T-helper 2 cell treated with Interferon-gamma antibody and Interleukin-4, amounts not matched to agents 5 μg/mL and 100 μg/mL, for 36 hours (primary cell): Measurements from ENCODE around the gene SCCPDH.

Source experiments
- DNase-seq: peaks from one replicate; pipeline ENCODE4 v3.0.0; 2021; ENCODE audit warnings: low spot score
- H3K27ac Mint-ChIP-seq: one replicate; pipeline ENCODE4 v1.8.0; 2021; ENCODE audit warnings: mild to moderate bottlenecking, mixed read lengths
- H3K27me3 Mint-ChIP-seq: one replicate; pipeline ENCODE4 v1.8.0; 2021; ENCODE audit warnings: low read depth, mixed read lengths
- H3K36me3 Mint-ChIP-seq: one replicate; pipeline ENCODE4 v1.8.0; 2021; ENCODE audit warnings: low read depth, mixed read lengths
- H3K4me1 Mint-ChIP-seq: one replicate; pipeline ENCODE4 v1.8.0; 2021; ENCODE audit warnings: low read depth, mixed read lengths
- H3K4me3 Mint-ChIP-seq: one replicate; pipeline ENCODE4 v1.8.0; 2022; ENCODE audit warnings: mild to moderate bottlenecking, moderate library complexity, mixed read lengths
- H3K9me3 Mint-ChIP-seq: one replicate; pipeline ENCODE4 v1.8.0; 2021; ENCODE audit warnings: mixed read lengths

Gene SCCPDH, protein sequence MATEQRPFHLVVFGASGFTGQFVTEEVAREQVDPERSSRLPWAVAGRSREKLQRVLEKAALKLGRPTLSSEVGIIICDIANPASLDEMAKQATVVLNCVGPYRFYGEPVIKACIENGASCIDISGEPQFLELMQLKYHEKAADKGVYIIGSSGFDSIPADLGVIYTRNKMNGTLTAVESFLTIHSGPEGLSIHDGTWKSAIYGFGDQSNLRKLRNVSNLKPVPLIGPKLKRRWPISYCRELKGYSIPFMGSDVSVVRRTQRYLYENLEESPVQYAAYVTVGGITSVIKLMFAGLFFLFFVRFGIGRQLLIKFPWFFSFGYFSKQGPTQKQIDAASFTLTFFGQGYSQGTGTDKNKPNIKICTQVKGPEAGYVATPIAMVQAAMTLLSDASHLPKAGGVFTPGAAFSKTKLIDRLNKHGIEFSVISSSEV

DNA sequence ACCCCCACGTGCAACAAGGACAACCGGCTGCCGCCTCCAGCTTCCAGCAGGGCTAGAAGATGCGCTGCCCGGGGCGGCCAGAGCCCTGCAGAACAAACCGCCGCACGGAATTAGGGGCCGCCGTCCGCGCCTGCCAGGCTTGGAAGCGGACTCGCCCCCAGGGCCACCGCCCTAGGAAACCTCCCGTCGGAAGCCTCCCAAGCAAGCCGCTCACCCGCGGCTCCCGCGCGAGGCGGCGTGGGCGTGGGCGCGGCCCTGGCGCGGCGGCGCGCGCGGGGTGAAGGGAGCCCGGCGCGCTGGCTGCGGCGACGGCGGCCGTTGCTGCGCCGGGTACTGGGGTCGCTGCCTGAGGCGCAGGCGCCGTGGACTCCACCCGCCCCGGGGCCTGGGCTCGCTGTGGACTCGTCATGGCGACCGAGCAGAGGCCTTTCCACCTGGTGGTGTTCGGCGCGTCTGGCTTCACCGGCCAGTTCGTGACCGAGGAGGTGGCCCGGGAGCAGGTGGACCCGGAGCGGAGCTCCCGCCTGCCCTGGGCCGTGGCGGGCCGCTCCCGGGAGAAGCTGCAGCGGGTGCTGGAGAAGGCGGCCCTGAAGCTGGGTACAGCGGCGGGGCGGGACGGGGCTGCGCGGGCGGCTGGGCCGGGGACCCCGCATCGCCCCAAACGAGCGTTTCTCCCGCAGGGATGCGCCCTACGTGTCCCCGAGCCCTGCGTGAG is at the start of gene SCCPDH:
Gene SCCPDH, plus strand, starts transcription at position 394 of the 715 bp plus-strand sequence. Its CDS starts 14 bp downstream, at position 408.
- Mint-ChIP-seq H3K27ac (peak within 1 kb of the TSS; percentile 86), H3K9me3 (peaks cover 22% of the 10 kb centered on the region), H3K4me3 (peak within 1 kb of the TSS; percentile 94), H3K4me1 (peaks cover 12% of the 10 kb centered on the region), H3K36me3 (peaks cover 25% of the 10 kb centered on the region), H3K27me3 (no peaks in the 10 kb centered on the region)
- DNase-seq = peak; percentile 80

DNA sequence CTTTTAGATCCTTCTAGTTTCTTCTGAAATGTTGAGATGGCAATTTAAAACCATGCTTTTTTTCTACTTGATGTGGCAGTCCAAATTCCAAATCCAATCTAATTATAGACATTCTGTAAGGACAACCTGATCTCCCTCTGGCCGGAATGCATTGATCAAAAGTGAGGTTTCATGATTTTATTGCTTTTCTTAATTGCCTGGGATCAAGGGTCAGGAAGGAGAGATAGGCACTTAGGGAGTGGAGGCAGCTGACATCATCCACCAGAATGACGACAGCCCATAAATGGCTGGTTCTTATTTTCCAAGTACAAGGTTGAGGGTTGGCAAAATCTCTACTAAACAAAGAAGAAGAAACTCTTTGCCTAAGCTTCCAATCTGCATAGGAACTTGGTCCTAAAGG is 46.4 kb upstream of the SCCPDH start:
- no peak overlapping the region for H3K27ac Mint-ChIP-seq
- H3K36me3 Mint-ChIP-seq = no peaks in the 10 kb centered on the region
- H3K4me3 Mint-ChIP-seq = no peak overlapping the region
- H3K9me3 Mint-ChIP-seq = no peaks in the 10 kb centered on the region
- no peaks in the 10 kb centered on the region for H3K4me1 Mint-ChIP-seq
- no peak for DNase-seq
- H3K27me3 Mint-ChIP-seq = no peaks in the 10 kb centered on the region

DNA sequence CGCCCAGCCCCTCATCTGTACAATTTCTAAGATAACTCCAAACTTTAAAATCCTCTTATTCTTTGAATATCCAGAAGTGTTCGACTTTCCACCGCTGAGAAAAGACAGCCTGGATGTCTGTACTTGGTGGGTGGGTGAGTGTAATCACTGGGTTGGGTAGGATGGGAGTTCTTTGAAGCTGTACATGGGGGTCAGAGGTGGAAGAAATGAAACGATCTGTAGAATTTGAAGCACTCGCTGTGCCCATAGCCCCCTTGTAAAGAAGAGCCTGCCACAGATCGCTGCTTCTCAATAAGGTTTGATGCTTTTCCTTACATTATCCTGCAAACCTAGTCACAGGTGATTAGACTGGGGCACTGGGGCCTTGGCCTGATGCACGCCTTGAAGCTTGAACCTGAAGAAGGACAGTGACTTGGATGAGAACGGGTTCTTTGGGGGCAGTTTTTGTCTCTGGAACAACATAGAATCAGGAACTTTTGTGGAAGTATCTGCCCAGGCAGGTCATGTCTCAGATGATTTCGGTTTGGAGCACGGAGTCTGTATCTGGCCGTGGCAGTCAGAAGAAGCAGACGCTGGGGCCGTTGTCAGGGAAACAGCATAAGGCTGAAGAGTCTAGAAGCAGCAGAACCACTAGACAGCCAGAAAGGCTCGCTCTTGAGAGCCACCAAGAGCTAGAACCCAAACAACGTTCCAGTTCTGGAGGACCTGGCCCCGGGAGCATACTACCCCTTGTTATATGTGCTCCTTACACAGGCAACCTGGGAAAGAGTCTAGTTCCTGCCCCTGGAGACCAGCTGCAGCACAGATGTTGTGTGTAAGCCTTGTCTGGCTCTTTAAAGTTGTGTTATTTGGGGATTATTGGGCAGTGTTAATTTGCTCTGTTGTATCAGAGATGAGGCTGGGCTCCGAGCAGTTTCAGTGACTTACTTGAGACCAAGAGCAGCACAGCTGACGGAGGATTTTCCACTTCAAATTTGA is 45.1 kb upstream of the SCCPDH start:
- DNase-seq = no peak
- no peaks in the 10 kb centered on the region for H3K4me1 Mint-ChIP-seq
- H3K9me3 Mint-ChIP-seq = no peaks in the 10 kb centered on the region
- no peaks in the 10 kb centered on the region for H3K27me3 Mint-ChIP-seq
- no peak overlapping the region for H3K4me3 Mint-ChIP-seq
- no peak overlapping the region for H3K27ac Mint-ChIP-seq
- no peaks in the 10 kb centered on the region for H3K36me3 Mint-ChIP-seq

DNA sequence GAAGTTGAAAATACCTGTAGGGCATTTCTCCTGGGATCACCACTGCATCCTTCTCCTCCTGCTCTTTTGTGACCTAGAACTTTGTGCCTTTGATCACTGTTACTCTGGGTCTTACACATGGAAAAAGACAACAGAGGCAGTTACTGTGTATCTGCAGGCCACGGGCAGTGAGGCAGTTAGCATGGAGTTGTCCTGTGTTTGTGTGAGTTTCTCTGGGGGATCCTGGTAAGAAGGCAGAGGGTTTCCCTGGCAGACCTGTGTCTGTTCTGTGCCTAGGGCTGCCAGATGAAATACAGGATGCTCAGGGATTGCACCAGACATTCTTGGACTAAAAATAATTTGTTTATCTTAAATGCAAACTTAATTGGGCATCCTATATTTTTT is 44.4 kb upstream of the SCCPDH start:
- Mint-ChIP-seq H3K4me1 (no peaks in the 10 kb centered on the region), H3K9me3 (no peaks in the 10 kb centered on the region), H3K27ac (no peak overlapping the region), H3K4me3 (no peak overlapping the region), H3K27me3 (no peaks in the 10 kb centered on the region), H3K36me3 (no peaks in the 10 kb centered on the region)
- no peak for DNase-seq

DNA sequence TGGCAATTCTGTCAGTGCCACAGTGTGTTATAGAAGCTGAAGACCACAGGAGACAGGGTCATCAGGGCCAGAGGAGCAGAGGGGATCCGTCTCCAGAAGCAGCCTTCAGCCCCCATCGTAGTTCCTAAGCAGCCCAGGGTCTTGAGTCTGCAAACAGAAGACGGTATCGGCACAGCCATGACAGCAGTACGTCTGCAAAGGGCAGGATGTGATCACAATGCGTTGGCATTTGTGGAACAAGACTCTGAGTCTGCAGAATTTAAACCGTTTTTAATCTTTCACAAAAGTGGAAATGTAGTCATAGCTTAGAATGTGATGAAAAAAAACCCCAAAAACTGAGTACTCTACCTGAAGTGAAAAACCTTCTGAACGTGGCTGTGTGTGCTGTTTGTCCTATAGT is 44.0 kb upstream of the SCCPDH start:
- no peak overlapping the region for H3K27ac Mint-ChIP-seq
- H3K4me3 Mint-ChIP-seq = no peak overlapping the region
- H3K27me3 Mint-ChIP-seq = no peaks in the 10 kb centered on the region
- no peaks in the 10 kb centered on the region for H3K4me1 Mint-ChIP-seq
- no peaks in the 10 kb centered on the region for H3K9me3 Mint-ChIP-seq
- no peak for DNase-seq
- no peaks in the 10 kb centered on the region for H3K36me3 Mint-ChIP-seq

DNA sequence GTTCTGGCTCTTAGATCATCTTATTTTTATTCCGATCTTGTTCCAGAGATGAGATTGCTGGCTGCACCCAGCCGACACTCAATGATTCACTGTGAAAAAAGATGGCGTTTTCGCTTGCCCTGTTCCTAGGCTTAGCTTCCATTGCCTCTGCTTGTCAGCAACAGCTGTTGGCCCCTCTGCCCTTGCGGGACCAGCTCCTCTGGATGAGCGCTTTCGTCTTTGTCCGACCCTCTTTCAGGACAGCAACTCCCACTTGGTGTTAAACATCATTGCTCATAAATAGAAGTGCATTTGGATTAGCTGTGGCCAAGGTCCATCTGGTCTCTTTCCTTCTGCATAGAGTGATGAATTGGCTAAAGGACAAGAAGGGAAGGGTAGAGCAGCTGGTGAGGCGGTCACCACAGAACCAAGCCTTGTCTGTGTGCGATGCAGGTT is 43.5 kb upstream of the SCCPDH start:
- Mint-ChIP-seq H3K4me1 (no peaks in the 10 kb centered on the region), H3K36me3 (no peaks in the 10 kb centered on the region), H3K27me3 (no peaks in the 10 kb centered on the region), H3K9me3 (no peaks in the 10 kb centered on the region), H3K4me3 (no peak overlapping the region), H3K27ac (no peak overlapping the region)
- no peak for DNase-seq

DNA sequence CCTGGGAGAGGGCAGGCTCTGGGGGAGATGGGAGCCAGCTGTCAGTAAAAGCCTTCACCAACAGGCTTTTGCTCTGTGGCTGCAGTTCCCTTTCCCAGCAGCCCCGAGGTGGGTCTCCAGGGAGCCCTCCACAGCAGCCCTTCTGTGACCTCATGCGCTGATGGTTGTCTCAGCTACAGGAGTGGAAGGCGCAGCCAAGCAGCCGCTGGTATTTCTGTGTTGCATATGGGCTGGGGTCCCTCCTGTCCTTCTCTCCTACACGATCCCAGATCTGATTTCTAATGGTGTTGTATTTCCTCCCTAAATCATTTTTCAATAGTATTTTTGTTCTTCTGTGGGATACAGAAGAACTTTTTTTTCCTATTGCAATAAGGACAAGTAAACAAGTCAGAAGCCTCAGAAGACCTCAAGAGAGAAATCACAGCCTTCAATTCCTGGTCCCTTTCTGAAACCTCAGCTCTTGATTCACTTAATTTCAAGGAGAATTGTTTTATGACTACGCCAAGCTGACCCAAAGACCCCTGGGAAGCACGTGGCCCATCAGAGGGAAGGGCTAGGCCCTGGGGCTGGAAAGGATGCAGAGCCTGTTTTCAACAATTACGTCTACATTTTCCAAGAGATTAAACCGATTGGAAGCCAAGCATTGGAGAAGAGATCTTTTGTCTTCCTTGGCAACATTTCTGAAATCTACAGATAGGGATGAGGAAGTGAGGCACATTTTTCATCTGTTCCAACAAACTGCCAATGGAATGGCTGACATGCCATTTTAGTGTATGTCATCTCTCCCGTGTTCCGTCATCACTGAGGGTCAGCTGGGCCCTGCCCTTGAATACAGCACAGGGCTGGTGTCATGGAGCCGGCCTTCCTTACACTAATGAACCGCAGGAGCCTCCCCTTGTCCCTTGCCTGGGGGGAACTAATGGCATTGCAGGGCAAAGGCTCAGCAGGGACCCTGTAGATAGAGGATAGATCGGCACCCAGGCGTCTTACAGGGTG is 42.0 kb upstream of the SCCPDH start:
- no peak overlapping the region for H3K27ac Mint-ChIP-seq
- no peak for DNase-seq
- no peaks in the 10 kb centered on the region for H3K27me3 Mint-ChIP-seq
- H3K36me3 Mint-ChIP-seq = no peaks in the 10 kb centered on the region
- no peaks in the 10 kb centered on the region for H3K4me1 Mint-ChIP-seq
- no peak overlapping the region for H3K4me3 Mint-ChIP-seq
- no peaks in the 10 kb centered on the region for H3K9me3 Mint-ChIP-seq

DNA sequence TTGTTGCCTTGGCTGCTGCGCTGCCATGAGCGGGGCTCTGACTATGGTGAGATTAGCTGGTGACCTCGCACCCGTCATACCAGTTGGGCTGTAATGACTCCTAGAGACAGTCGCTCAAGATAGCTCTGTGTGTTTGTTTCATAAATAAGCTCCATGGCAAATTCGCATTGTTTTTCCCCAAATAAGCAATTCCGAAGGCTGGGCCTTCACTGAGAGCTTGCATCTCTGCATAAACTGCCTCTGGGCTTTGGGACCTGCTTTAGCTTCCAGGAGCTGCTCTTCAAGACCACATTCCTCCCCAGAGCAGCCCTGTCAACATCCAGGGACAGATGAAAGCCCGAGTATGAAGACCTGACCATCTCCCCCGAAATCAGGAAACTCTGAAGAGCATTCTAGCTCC is 40.7 kb upstream of the SCCPDH start:
- H3K27ac Mint-ChIP-seq = no peak overlapping the region
- H3K4me3 Mint-ChIP-seq = no peak overlapping the region
- DNase-seq = no peak
- no peaks in the 10 kb centered on the region for H3K4me1 Mint-ChIP-seq
- H3K36me3 Mint-ChIP-seq = no peaks in the 10 kb centered on the region
- no peaks in the 10 kb centered on the region for H3K27me3 Mint-ChIP-seq
- H3K9me3 Mint-ChIP-seq = no peaks in the 10 kb centered on the region

DNA sequence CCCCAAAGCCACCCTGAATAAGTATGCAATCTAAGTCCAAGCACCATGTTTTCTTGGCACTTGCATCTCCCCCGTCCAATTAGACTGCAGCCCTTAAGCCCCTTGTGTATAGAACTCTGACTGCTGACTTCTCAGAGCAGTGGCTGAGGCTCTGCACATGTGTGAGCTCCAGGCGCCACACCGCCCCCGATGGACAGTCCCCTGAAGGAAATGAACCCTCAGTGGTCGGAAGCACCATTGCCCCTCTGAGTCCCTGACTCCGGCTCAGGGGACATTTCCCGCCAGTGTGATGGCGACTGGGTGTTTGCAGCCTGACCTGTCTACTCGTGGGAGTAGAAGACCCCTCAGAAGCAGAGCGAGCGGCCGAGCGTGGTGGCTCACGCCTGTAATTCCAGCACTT is 37.2 kb upstream of the SCCPDH start:
- H3K4me1 Mint-ChIP-seq = no peaks in the 10 kb centered on the region
- H3K36me3 Mint-ChIP-seq = no peaks in the 10 kb centered on the region
- no peak for DNase-seq
- H3K27ac Mint-ChIP-seq = no peak overlapping the region
- H3K27me3 Mint-ChIP-seq = no peaks in the 10 kb centered on the region
- H3K9me3 Mint-ChIP-seq = no peaks in the 10 kb centered on the region
- no peak overlapping the region for H3K4me3 Mint-ChIP-seq

DNA sequence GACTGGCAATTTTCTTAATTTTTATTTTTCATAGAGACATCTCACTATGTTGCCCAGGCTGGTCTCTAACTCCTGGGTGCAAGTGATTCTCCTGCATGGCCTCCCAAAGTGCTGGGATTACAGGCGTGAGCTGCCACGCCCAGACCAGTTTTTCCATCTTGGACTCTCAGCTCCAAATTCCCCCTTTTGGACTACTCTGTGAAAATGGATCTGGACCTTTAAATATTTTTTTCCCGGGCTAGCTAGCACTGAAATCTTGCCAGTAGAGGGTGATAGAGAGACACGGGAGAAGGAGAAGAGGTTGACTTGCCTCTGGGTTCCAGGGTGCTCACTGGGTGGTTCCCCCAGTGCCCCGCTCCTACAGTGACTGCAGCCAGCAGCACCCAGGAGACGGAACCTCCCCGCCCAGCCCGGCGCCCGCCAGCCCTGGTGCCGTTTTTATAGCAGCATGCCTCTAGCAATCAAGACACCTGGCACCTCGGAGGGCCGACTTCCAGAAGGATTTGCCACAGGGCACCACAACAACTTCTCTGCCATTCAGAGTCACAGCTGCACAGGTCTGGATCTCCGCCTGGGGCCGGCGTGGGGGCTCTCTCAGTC is 34.7 kb upstream of the SCCPDH start:
- peaks cover 3% of the 10 kb centered on the region for H3K36me3 Mint-ChIP-seq
- no peaks in the 10 kb centered on the region for H3K4me1 Mint-ChIP-seq
- no peak overlapping the region for H3K4me3 Mint-ChIP-seq
- no peaks in the 10 kb centered on the region for H3K27me3 Mint-ChIP-seq
- DNase-seq = peak; percentile 36
- H3K9me3 Mint-ChIP-seq = peaks cover 14% of the 10 kb centered on the region
- H3K27ac Mint-ChIP-seq = no peak overlapping the region

DNA sequence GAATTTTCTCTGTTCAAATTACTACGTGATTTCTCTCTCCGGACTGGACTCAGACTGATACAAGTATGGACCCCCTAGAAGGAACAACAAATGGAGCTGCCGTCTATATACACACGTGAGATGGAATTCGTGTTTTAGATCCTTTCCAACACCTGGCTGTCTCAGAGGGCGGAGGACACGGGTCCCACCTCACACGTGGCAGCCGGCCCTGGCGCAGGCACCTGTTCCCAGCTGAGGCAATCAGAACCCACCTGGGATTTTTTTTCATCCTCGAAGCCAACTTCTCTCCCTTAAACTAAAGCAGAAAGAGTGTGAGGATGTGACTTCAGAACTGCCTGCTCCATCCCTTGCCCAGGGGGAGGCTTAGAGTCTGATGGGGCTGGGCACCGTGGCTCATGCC is 34.1 kb upstream of the SCCPDH start:
- H3K4me3 Mint-ChIP-seq = no peak overlapping the region
- H3K36me3 Mint-ChIP-seq = peaks cover 3% of the 10 kb centered on the region
- no peak for DNase-seq

DNA sequence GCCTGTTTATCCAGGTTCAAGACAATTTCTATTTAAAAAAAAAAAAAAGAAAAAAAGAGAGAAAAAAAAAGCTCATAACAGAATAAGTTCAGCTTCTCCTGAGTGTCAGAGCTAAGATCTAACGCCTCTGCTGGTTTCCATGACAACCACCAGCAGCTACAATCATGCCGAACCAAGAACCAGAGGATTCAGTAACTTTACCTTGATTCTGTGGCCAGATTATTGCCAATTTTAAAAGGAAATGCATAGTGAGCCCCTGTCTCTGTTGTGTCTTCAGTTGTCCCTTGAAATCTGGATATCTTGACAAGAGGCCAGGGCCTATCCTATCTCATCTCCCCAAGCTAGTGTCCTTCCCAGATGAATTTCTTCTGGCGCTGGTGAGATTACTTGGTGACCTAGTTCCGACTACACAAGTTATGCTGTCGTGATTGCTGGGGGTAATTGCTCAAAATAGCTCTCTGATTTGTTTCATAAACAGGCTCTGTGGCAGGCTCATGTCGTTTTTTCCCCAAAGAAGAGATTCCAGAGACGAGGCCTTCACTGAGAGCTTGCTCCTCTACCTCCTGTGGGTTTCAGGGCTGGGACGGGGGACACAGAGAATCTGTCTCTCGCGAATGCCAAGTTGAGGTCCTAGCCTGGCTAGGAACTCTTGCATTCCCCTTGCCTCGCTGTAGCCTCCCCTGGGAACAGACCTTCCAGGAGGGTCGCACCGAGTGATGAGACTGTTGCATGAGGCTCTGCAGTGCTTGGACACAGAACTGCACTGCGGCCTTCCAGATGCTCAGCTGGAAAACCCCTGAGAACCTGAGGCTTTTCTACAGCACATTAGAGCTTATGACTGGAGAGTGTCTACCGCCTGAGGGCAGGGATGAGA is 32.4 kb upstream of the SCCPDH start:
- Mint-ChIP-seq H3K27ac (no peak overlapping the region), H3K36me3 (peaks cover 3% of the 10 kb centered on the region), H3K4me1 (no peaks in the 10 kb centered on the region), H3K27me3 (no peaks in the 10 kb centered on the region), H3K9me3 (peaks cover 19% of the 10 kb centered on the region), H3K4me3 (no peak overlapping the region)
- DNase-seq = no peak

More for the DNA sequence above, 34.1 kb upstream of the SCCPDH start:
- no peak overlapping the region for H3K27ac Mint-ChIP-seq
- no peaks in the 10 kb centered on the region for H3K27me3 Mint-ChIP-seq
- H3K9me3 Mint-ChIP-seq = peaks cover 19% of the 10 kb centered on the region
- H3K4me1 Mint-ChIP-seq = no peaks in the 10 kb centered on the region
